GM23248 (cell line): Measurements from ENCODE around the gene LOXL4. TPM values are rescaled to one million over a fixed set of nuclear protein-coding genes. Genes with fewer than 3 reads are reported as not detected.

ENCODE experiments used
- DNase-seq: peaks from one replicate; pipeline ENCODE4 v3.0.0-alpha.2; 2015
- H2AFZ ChIP-seq: fragments of 200-600 bp; sonication (generic); 2 replicates; pipeline ENCODE4 v1.6.1; 2016; ENCODE audit warnings: antibody characterized with exemption
- H3F3A ChIP-seq: fragments of 200-600 bp; sonication (generic); 2 replicates; pipeline ENCODE4 v1.6.1; 2016; ENCODE audit warnings: mild to moderate bottlenecking, antibody characterized with exemption, mixed run types; ENCODE audit not compliant: insufficient read depth
- H3K27ac ChIP-seq: fragments of 200-600 bp; sonication (generic); 2 replicates; pipeline ENCODE4 v1.5.1; 2016; ENCODE audit warnings: mild to moderate bottlenecking
- H3K27me3 ChIP-seq: fragments of 200-600 bp; sonication (generic); replicated peaks from 2 replicates; pipeline ENCODE4 v1.6.1; 2016; ENCODE audit warnings: mild to moderate bottlenecking; ENCODE audit not compliant: insufficient read depth
- H3K36me3 ChIP-seq: fragments of 200-600 bp; sonication (generic); 2 replicates; pipeline ENCODE4 v1.6.1; 2016; ENCODE audit warnings: low read depth, mild to moderate bottlenecking
- H3K4me1 ChIP-seq: fragments of 200-600 bp; sonication (generic); 2 replicates; pipeline ENCODE4 v1.6.1; 2016; ENCODE audit warnings: mild to moderate bottlenecking; ENCODE audit not compliant: insufficient read depth
- H3K4me2 ChIP-seq: fragments of 200-600 bp; sonication (generic); one replicate; pipeline ENCODE4 v1.6.1; 2016; ENCODE audit warnings: mild to moderate bottlenecking; ENCODE audit not compliant: unreplicated experiment
- H3K4me3 ChIP-seq: fragments of 200-600 bp; sonication (generic); 2 replicates; pipeline ENCODE4 v1.5.1; 2016; ENCODE audit warnings: mild to moderate bottlenecking
- H3K79me2 ChIP-seq: fragments of 200-600 bp; sonication (generic); 2 replicates; pipeline ENCODE4 v1.6.1; 2016; ENCODE audit warnings: mild to moderate bottlenecking; ENCODE audit not compliant: insufficient read depth
- H3K9ac ChIP-seq: fragments of 200-600 bp; sonication (generic); 2 replicates; pipeline ENCODE4 v1.6.1; 2016; ENCODE audit warnings: mild to moderate bottlenecking
- H3K9me2 ChIP-seq: fragments of 200-600 bp; sonication (generic); 2 replicates; pipeline ENCODE4 v1.6.1; 2016; ENCODE audit warnings: mixed run types, mild to moderate bottlenecking, moderate library complexity; ENCODE audit not compliant: insufficient read depth
- H3K9me3 ChIP-seq: fragments of 200-600 bp; sonication (generic); one replicate; pipeline ENCODE4 v1.6.1; 2017; ENCODE audit warnings: low read depth
- H4K20me1 ChIP-seq: fragments of 200-600 bp; sonication (generic); 2 replicates; pipeline ENCODE4 v1.6.0; 2016; ENCODE audit not compliant: insufficient read depth
- EZH2 ChIP-seq: fragments of 200-600 bp; sonication (generic); IDR thresholded peaks from 2 replicates; pipeline ENCODE4 v1.6.1; 2018; ENCODE audit warnings: antibody characterized with exemption, mild to moderate bottlenecking; ENCODE audit not compliant: insufficient read depth, poor library complexity, severe bottlenecking
- EZH2phosphoT487 ChIP-seq: fragments of 200-600 bp; sonication (generic); IDR thresholded peaks from 2 replicates; pipeline ENCODE4 v1.6.1; 2018; ENCODE audit warnings: antibody characterized with exemption, moderate library complexity, mild to moderate bottlenecking, low read depth; ENCODE audit not compliant: insufficient read depth
- WGBS, 2 experiments: methylation state at CpG; one replicate each; pipeline ENCODE4 v1.1.6; 2015 to 2017; ENCODE audit warnings: low lambda C conversion rate in 2 of 2, low coverage in 1 of 2; ENCODE audit errors: missing lambda C conversion rate in 2 of 2; 5-methylcytosine and 5-hydroxymethylcytosine counted together
- in situ Hi-C: fragments of 300-500 bp; cut with MboI; formaldehyde crosslinking; loops from 2 replicates; pipeline ENCODE4 v1.15.0; 2020
- polyA plus RNA-seq: library from polyadenylated mRNA; unstranded; fragments of >200 nt; fragmentation: Nextera tagmentation; extraction: Ambion mirVana; gene quantifications from 2 replicates; pipeline ENCODE4 v1.2.1, GENCODE V29; 2016
- total RNA-seq: library from RNA; depleted of rRNA; stranded (reverse); fragments of >200 nt; shearing (Covaris generic); gene quantifications from 2 replicates; pipeline ENCODE4 v1.2.3, GENCODE V29; 2014

Gene LOXL4
- total and polyA plus RNA-seq, 2 experiments from 2014 or later: 319 to 496 TPM

GRCh38 chr10:98270073-98270740 is 2.2 kb upstream of the LOXL4 start:
- no peaks in the 10 kb centered on the region for H3K36me3 ChIP-seq
- H3K4me1 ChIP-seq: peaks cover 25% of the 10 kb centered on the region
- H3K27me3 ChIP-seq: no peaks in the 10 kb centered on the region
- 65% methylated on average over 10 of the region's 10 CpGs for WGBS, 2 experiments
- H3K4me2 ChIP-seq: peak overlapping the region; percentile 80
- no peaks in the 10 kb centered on the region for H3K9me3 ChIP-seq
- H3K4me3 ChIP-seq: no peak overlapping the region
- DNase-seq: no peak
- no peaks in the 10 kb centered on the region for H3K9me2 ChIP-seq
- no peak overlapping the region for H2AFZ ChIP-seq
- no peak overlapping the region for H3K9ac ChIP-seq
- H3F3A ChIP-seq: peaks cover 5% of the 10 kb centered on the region; the same call in 1 of the 2 replicates
- in situ Hi-C loops: no loop called here
- no peaks in the 10 kb centered on the region for H4K20me1 ChIP-seq
- peaks cover 24% of the 10 kb centered on the region for H3K79me2 ChIP-seq
- 0 out of 2 replicates have a peak overlapping the region, but pooled peaks have one; percentile 55 for H3K27ac ChIP-seq
- TF ChIP-seq EZH2: no peak
- no peak for TF ChIP-seq EZH2phosphoT487

- peak; percentile 90 for DNase-seq
- Histone ChIP-seq H3K9me2 (no peaks in the 10 kb centered on the region), H3F3A (peaks cover 9% of the 10 kb centered on the region; the same call in 1 of the 2 replicates), H3K27ac (peak overlapping the region; percentile 55), H3K4me2 (peak overlapping the region; percentile 80), H3K9me3 (no peaks in the 10 kb centered on the region), H4K20me1 (no peaks in the 10 kb centered on the region), H2AFZ (no peak overlapping the region), H3K4me3 (peak overlapping the region; percentile 75; the same call in 1 of the 2 replicates), H3K36me3 (no peaks in the 10 kb centered on the region), H3K9ac (peak overlapping the region; percentile 22; the same call in 1 of the 2 replicates), H3K27me3 (no peaks in the 10 kb centered on the region), H3K4me1 (peaks cover 25% of the 10 kb centered on the region), H3K79me2 (peaks cover 24% of the 10 kb centered on the region)
- 6 to 8% methylated on average over 8 of the region's 8 CpGs for WGBS, 2 experiments
- in situ Hi-C loops: no loop called here
- TF ChIP-seq EZH2: no peak
- TF ChIP-seq EZH2phosphoT487: no peak
Measured at GRCh38 chr10:98269435-98269912, 1.5 kb upstream of the LOXL4 start.

- Histone ChIP-seq H3K9me3 (no peaks in the 10 kb centered on the region), H3K4me2 (peak overlapping the region; percentile 80), H3K4me1 (peaks cover 25% of the 10 kb centered on the region), H3K9me2 (no peaks in the 10 kb centered on the region), H3K27ac (peak overlapping the region; percentile 55), H3K79me2 (peaks cover 24% of the 10 kb centered on the region), H3F3A (peaks cover 12% of the 10 kb centered on the region; the same call in 1 of the 2 replicates), H4K20me1 (no peaks in the 10 kb centered on the region), H3K9ac (peak overlapping the region; percentile 76), H2AFZ (peak overlapping the region; percentile 78), H3K36me3 (no peaks in the 10 kb centered on the region), H3K4me3 (peak overlapping the region; percentile 75), H3K27me3 (no peaks in the 10 kb centered on the region)
- no peak for DNase-seq
- WGBS, 2 experiments: 7 to 9% methylated on average over 16 to 17 of the region's 17 CpGs
- in situ Hi-C loops: no loop called here
- no peak for TF ChIP-seq EZH2phosphoT487
Measured at GRCh38 chr10:98268694-98269431, 869 bp upstream of the LOXL4 start.

- no peaks in the 10 kb centered on the region for H3K27me3 ChIP-seq
- WGBS, 2 experiments: 19 to 23% methylated on average over 22 of the region's 22 CpGs
- H3F3A ChIP-seq: peaks cover 15% of the 10 kb centered on the region
- H4K20me1 ChIP-seq: no peaks in the 10 kb centered on the region
- H3K79me2 ChIP-seq: peaks cover 24% of the 10 kb centered on the region
- in situ Hi-C loops: no loop called here
- H3K27ac ChIP-seq: peak overlapping the region; percentile 71
- peak overlapping the region; percentile 91 for H3K9ac ChIP-seq
- H3K4me2 ChIP-seq: peak overlapping the region; percentile 94
- H3K4me3 ChIP-seq: peak overlapping the region; percentile 88
- peak; percentile 68 for DNase-seq
- peaks cover 25% of the 10 kb centered on the region for H3K4me1 ChIP-seq
- H3K9me3 ChIP-seq: no peaks in the 10 kb centered on the region
- H3K9me2 ChIP-seq: no peaks in the 10 kb centered on the region
- H3K36me3 ChIP-seq: peaks cover 1% of the 10 kb centered on the region; the same call in 1 of the 2 replicates
- peak overlapping the region; percentile 74 for H2AFZ ChIP-seq
- TF ChIP-seq EZH2phosphoT487: no peak
- TF ChIP-seq EZH2: no peak
Measured at GRCh38 chr10:98267069-98267893, 713 bp downstream of the LOXL4 start.
